NCI-H146 treated with DMSO at 0.1 percent for 48 hours (cell line): ENCODE data around the gene IGF2.

ENCODE experiments used
- DNase-seq: peaks from one replicate; lab custom pipeline; 2025; ENCODE audit not compliant: unreplicated experiment; lab: John Stamatoyannopoulos, UW

IGF2 gene

GRCh38 chr11:2169626-2170570 is 30.7 kb upstream of the IGF2 start:
- DNase-seq = no peak

GRCh38 chr11:2169005-2169378 is 29.8 kb upstream of the IGF2 start:
- DNase-seq = no peak

GRCh38 chr11:2168286-2169004 is 29.3 kb upstream of the IGF2 start:
- no peak for DNase-seq

GRCh38 chr11:2167141-2168045 is 28.2 kb upstream of the IGF2 start:
- no peak for DNase-seq

GRCh38 chr11:2166091-2166851 is 27.1 kb upstream of the IGF2 start:
- DNase-seq = no peak

- no peak for DNase-seq
Observed at GRCh38 chr11:2165571-2165970, 26.4 kb upstream of the IGF2 start.

GRCh38 chr11:2164861-2165555 is 25.8 kb upstream of the IGF2 start:
- DNase-seq = no peak

GRCh38 chr11:2164081-2164480 is 24.9 kb upstream of the IGF2 start:
- no peak for DNase-seq

GRCh38 chr11:2163428-2163978 is 24.3 kb upstream of the IGF2 start:
- DNase-seq = no peak

GRCh38 chr11:2160736-2161259 is 21.6 kb upstream of the IGF2 start, which contains the start of gene INS:
Gene INS, minus strand, starts transcription at chr11:2161209. Its CDS starts 238 bp downstream, at chr11:2160971.
- DNase-seq = peak; percentile 25

GRCh38 chr11:2159536-2160413 is 20.6 kb upstream of the IGF2 start:
- no peak for DNase-seq

GRCh38 chr11:2158966-2159365 is 19.8 kb upstream of the IGF2 start:
- no peak for DNase-seq

- DNase-seq = no peak
Observed at GRCh38 chr11:2158296-2158737, 19.1 kb upstream of the IGF2 start.

- no peak for DNase-seq
Observed at GRCh38 chr11:2157294-2158040, 18.3 kb upstream of the IGF2 start.

GRCh38 chr11:2156416-2157182 is 17.4 kb upstream of the IGF2 start:
- DNase-seq = no peak

GRCh38 chr11:2155511-2155910 is 16.3 kb upstream of the IGF2 start:
- DNase-seq = no peak

- DNase-seq = no peak
Observed at GRCh38 chr11:2154889-2155288, 15.7 kb upstream of the IGF2 start.
